Subcutaneous abdominal adipose tissue (tissue), 5 donors: ENCODE measurements around the gene CASK.

Source experiments
- H3K27ac ChIP-seq: one replicate; pipeline ENCODE4 v1.7.0; 2013; ENCODE audit warnings: low read depth, mild to moderate bottlenecking, inconsistent platforms, low read length, moderate library complexity
- H3K27me3 ChIP-seq, 5 donors: one replicate each; pipeline ENCODE4 v1.7.0; 2013; ENCODE audit warnings: low read length in 5 of 5, inconsistent platforms in 1 of 5; ENCODE audit not compliant: control insufficient read depth in 5 of 5, insufficient read depth in 4 of 5
- H3K36me3 ChIP-seq, 5 donors: one replicate each; pipeline ENCODE4 v1.7.0; 2013; ENCODE audit warnings: low read length in 5 of 5; ENCODE audit not compliant: control insufficient read depth in 5 of 5, insufficient read depth in 5 of 5
- H3K4me1 ChIP-seq, 5 donors: one replicate each; pipeline ENCODE4 v1.7.0; 2013; ENCODE audit warnings: low read length in 5 of 5, mild to moderate bottlenecking in 3 of 5, moderate library complexity in 1 of 5; ENCODE audit not compliant: control insufficient read depth in 5 of 5, insufficient read depth in 5 of 5
- H3K4me3 ChIP-seq, 5 donors: one replicate each; pipeline ENCODE4 v1.7.0; 2013; ENCODE audit warnings: low read length in 5 of 5, low read depth in 1 of 5
- H3K9ac ChIP-seq, 5 donors: one replicate each; pipeline ENCODE4 v1.7.0; 2013; ENCODE audit warnings: low read length in 5 of 5, mild to moderate bottlenecking in 4 of 5, moderate library complexity in 3 of 5
- H3K9me3 ChIP-seq, 5 donors: one replicate each; pipeline ENCODE4 v1.7.0; 2013; ENCODE audit warnings: low read length in 5 of 5; ENCODE audit not compliant: control insufficient read depth in 5 of 5
- donor health status: healthy.
- donor health status: healthy.
- donor health status: healthy.
- donor health status: healthy.
- donor health status: healthy.

Gene CASK

GRCh38 chrX:41887691-41888090 is 35.7 kb downstream of the CASK start:
- H3K27me3 ChIP-seq, result peaks cover 0 to 5% (median 0%) of the 10 kb centered on the region in 5 donors
- no peak overlapping the region for H3K9ac ChIP-seq
- no peaks in the 10 kb centered on the region for H3K9me3 ChIP-seq
- H3K4me3 ChIP-seq, result no peak overlapping the region
- H3K36me3 ChIP-seq, result no peaks in the 10 kb centered on the region
- no peak overlapping the region for H3K27ac ChIP-seq
- H3K4me1 ChIP-seq, result no peaks in the 10 kb centered on the region

GRCh38 chrX:41885724-41886123 is 37.6 kb downstream of the CASK start:
- Histone ChIP-seq H3K9me3 (no peaks in the 10 kb centered on the region), H3K36me3 (no peaks in the 10 kb centered on the region), H3K27me3 (peaks cover 0 to 5% (median 0%) of the 10 kb centered on the region in 5 donors), H3K9ac (no peak overlapping the region), H3K27ac (no peak overlapping the region), H3K4me3 (no peak overlapping the region), H3K4me1 (no peaks in the 10 kb centered on the region)

- no peaks in the 10 kb centered on the region for H3K27me3 ChIP-seq
Observed at GRCh38 chrX:41881166-41881565, 42.2 kb downstream of the CASK start.

GRCh38 chrX:41877167-41877566 is 46.2 kb downstream of the CASK start:
- Histone ChIP-seq H3K36me3 (peaks cover 0 to 3% (median 0%) of the 10 kb centered on the region in 5 donors), H3K9ac (no peak overlapping the region), H3K4me1 (peaks cover 0 to 9% (median 0%) of the 10 kb centered on the region in 5 donors), H3K4me3 (no peak overlapping the region), H3K9me3 (no peaks in the 10 kb centered on the region), H3K27ac (no peak overlapping the region), H3K27me3 (no peaks in the 10 kb centered on the region)

More at GRCh38 chrX:41881166-41881565, 42.2 kb downstream of the CASK start:
- no peak overlapping the region for H3K4me3 ChIP-seq
- H3K27ac ChIP-seq, result no peak overlapping the region
- no peaks in the 10 kb centered on the region for H3K9me3 ChIP-seq
- no peaks in the 10 kb centered on the region for H3K36me3 ChIP-seq
- H3K9ac ChIP-seq, result no peak overlapping the region
- H3K4me1 ChIP-seq, result peaks cover 0 to 9% (median 0%) of the 10 kb centered on the region in 5 donors

- H3K27me3 ChIP-seq, result no peaks in the 10 kb centered on the region
Observed at GRCh38 chrX:41875142-41875541, 48.2 kb downstream of the CASK start.

GRCh38 chrX:41870719-41871151 is 52.6 kb downstream of the CASK start:
- no peak overlapping the region for H3K27ac ChIP-seq
- peaks cover 0 to 3% (median 0%) of the 10 kb centered on the region in 5 donors for H3K36me3 ChIP-seq
- H3K4me3 ChIP-seq, result no peak overlapping the region
- no peaks in the 10 kb centered on the region for H3K9me3 ChIP-seq
- peaks cover 0 to under 1% (median 0%) of the 10 kb centered on the region in 5 donors for H3K4me1 ChIP-seq
- peaks cover 0 to under 1% (median 0%) of the 10 kb centered on the region in 5 donors for H3K27me3 ChIP-seq
- no peak overlapping the region for H3K9ac ChIP-seq

More at GRCh38 chrX:41875142-41875541, 48.2 kb downstream of the CASK start:
- no peaks in the 10 kb centered on the region for H3K9me3 ChIP-seq
- H3K9ac ChIP-seq, result no peak overlapping the region
- no peak overlapping the region for H3K27ac ChIP-seq
- no peak overlapping the region for H3K4me3 ChIP-seq
- H3K36me3 ChIP-seq, result peaks cover 0 to 3% (median 0%) of the 10 kb centered on the region in 5 donors
- peaks cover 0 to 9% (median 0%) of the 10 kb centered on the region in 5 donors for H3K4me1 ChIP-seq

GRCh38 chrX:41868392-41868977 is 54.9 kb downstream of the CASK start:
- no peak overlapping the region for H3K27ac ChIP-seq
- H3K4me3 ChIP-seq, result no peak overlapping the region
- no peaks in the 10 kb centered on the region for H3K36me3 ChIP-seq
- no peaks in the 10 kb centered on the region for H3K9me3 ChIP-seq
- H3K27me3 ChIP-seq, result peaks cover 0 to 2% (median 0%) of the 10 kb centered on the region in 5 donors
- H3K9ac ChIP-seq, result no peak overlapping the region
- peaks cover 0 to 5% (median 0%) of the 10 kb centered on the region in 5 donors for H3K4me1 ChIP-seq

- Histone ChIP-seq H3K9ac (no peak overlapping the region), H3K36me3 (no peaks in the 10 kb centered on the region), H3K27ac (no peak overlapping the region), H3K9me3 (no peaks in the 10 kb centered on the region), H3K27me3 (peaks cover 0 to 2% (median 0%) of the 10 kb centered on the region in 5 donors), H3K4me3 (no peak overlapping the region), H3K4me1 (peaks cover 0 to 8% (median 0%) of the 10 kb centered on the region in 5 donors)
Observed at GRCh38 chrX:41863343-41864203, 59.8 kb downstream of the CASK start.

- no peak overlapping the region for H3K27ac ChIP-seq
- no peaks in the 10 kb centered on the region for H3K36me3 ChIP-seq
- H3K9me3 ChIP-seq, result no peaks in the 10 kb centered on the region
- peaks cover 0 to 8% (median 0%) of the 10 kb centered on the region in 5 donors for H3K4me1 ChIP-seq
- H3K4me3 ChIP-seq, result no peak overlapping the region
- peaks cover 0 to 3% (median 2%) of the 10 kb centered on the region in 5 donors for H3K27me3 ChIP-seq
- no peak overlapping the region for H3K9ac ChIP-seq
Observed at GRCh38 chrX:41862562-41863184, 60.7 kb downstream of the CASK start.
